ENCODE data around the gene SLC10A2. TPM values are rescaled to one million over a fixed set of nuclear protein-coding genes. Genes with fewer than 3 reads are reported as not detected.

Gene SLC10A2
- total and polyA plus RNA-seq, 2 of the 4 experiments (the other 2 are of a cell fraction): not detected

DNA sequence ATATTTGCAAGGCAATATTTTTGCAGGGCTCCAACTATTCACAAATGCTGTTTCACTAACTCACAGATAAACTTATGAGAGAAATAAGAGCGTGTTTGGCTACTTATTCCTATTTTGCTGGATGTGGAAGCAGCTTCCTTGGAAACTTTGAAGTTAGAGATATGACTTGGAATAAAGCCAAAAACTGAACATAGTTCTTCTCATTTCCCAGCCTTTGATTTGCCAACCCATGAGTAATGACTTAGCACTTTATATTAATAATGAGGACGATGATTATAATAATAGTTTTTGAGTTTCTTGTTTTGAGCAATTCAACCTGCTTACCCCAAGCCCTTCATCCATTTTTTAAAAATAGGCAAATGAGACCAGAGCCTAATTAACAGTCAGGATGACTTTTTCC lies 47.7 kb downstream of the SLC10A2 start:
- Histone ChIP-seq H3K23ac (ENCODE audit: low read depth, low read length) (no peak overlapping the region), H2AK5ac (ENCODE audit: low read depth, low read length) (no peak overlapping the region), H4K8ac (ENCODE audit: low read depth in 2 of 2, low read length in 2 of 2) (no peak overlapping the region), H4K91ac (ENCODE audit: insufficient read depth, low read depth, low read length) (no peak overlapping the region), H3K9me1 (ENCODE audit: insufficient read depth, low read length) (no peaks in the 10 kb centered on the region), H2AFZ (replicated peaks; ENCODE audit: low read length, poor library complexity) (no peak overlapping the region), H4K5ac (ENCODE audit: low read depth, low read length) (no peak overlapping the region), H2BK120ac (ENCODE audit: low read depth, low read length) (no peak overlapping the region), H3K27me3 (ENCODE audit: control insufficient read depth, insufficient read depth, low read length) (no peaks in the 10 kb centered on the region), H3K4ac (ENCODE audit: low read depth, low read length) (no peak overlapping the region), H3K9me3 (ENCODE audit: control insufficient read depth, insufficient read depth, low read length) (peaks cover 14% of the 10 kb centered on the region), H3K79me1 (ENCODE audit: low read depth in 1 of 2, low read length in 2 of 2) (no peaks in the 10 kb centered on the region), H3K14ac (replicated peaks; ENCODE audit: low read depth, low read length) (no peak overlapping the region), H2BK5ac (ENCODE audit: low read depth, low read length, poor library complexity, severe bottlenecking) (no peak overlapping the region), H3K9ac (ENCODE audit: low read depth, low read length) (no peak overlapping the region), H3K56ac (ENCODE audit: extremely low read depth, insufficient read depth, low read length) (no peak overlapping the region), H3K4me3 (ENCODE audit: insufficient read depth, low read depth, low read length) (no peak overlapping the region), H2BK20ac (ENCODE audit: low read depth, low read length) (no peak overlapping the region), H2AK9ac (replicated peaks; ENCODE audit: low read depth, low read length, poor library complexity) (no peak overlapping the region), H3K18ac (ENCODE audit: low read depth, low read length) (no peak overlapping the region), H3K27ac (ENCODE audit: insufficient read depth, low read length) (no peak overlapping the region), H3K36me3 (ENCODE audit: control insufficient read depth, insufficient read depth, low read length) (no peaks in the 10 kb centered on the region), H2BK15ac (ENCODE audit: low read depth, low read length) (no peak overlapping the region), H4K20me1 (ENCODE audit: insufficient read depth, low read length) (no peaks in the 10 kb centered on the region), H3K4me2 (ENCODE audit: low read depth, low read length) (no peak overlapping the region), H3K4me1 (ENCODE audit: control insufficient read depth, insufficient read depth, low read length) (no peaks in the 10 kb centered on the region)
- intact Hi-C loops (cut with micrococcal nuclease): no loop called here
- no peak for ATAC-seq (ENCODE audit: low read depth)
- dilution Hi-C loops (cut with HindIII; ENCODE audit: low sequenced_read_pairs, unreplicated experiment): no loop called here
- BruUV-seq (replicated peaks): no TSS peak
- DNase-seq: no peak
- WGBS, 2 experiments (ENCODE audit: extremely low coverage in 2 of 2, insufficient read length in 1 of 2): no CpG with 5 or more reads among the region's 2 CpGs
- ChIA-PET POLR2A (ENCODE audit: unreplicated experiment) (no interaction called here), CTCF (no interaction called here)
- TF ChIP-seq USF2 (IDR thresholded peaks at IDR 0.05; ENCODE audit: low read depth, low read length) (no peak), FOS (IDR thresholded peaks at IDR 0.05; ENCODE audit: low read depth, low read length) (no peak), MXI1 (IDR thresholded peaks at IDR 0.05; ENCODE audit: borderline replicate concordance, low read depth, low read length) (no peak), RCOR1 (IDR thresholded peaks at IDR 0.05; ENCODE audit: insufficient replicate concordance, low read length) (no peak), BHLHE40 (IDR thresholded peaks at IDR 0.05; ENCODE audit: low read depth, low read length) (no peak), MAFK (IDR thresholded peaks at IDR 0.05; ENCODE audit: low read depth, low read length) (no peak), RAD21 (IDR thresholded peaks at IDR 0.05; ENCODE audit: low read length) (no peak), POLR2A (IDR thresholded peaks at IDR 0.05; ENCODE audit: low read depth, low read length) (no peak), RFX5 (IDR thresholded peaks at IDR 0.05; ENCODE audit: low read depth, low read length) (no peak), MAZ (IDR thresholded peaks at IDR 0.05; ENCODE audit: borderline replicate concordance, low read depth, low read length) (no peak), NFE2L2 (IDR thresholded peaks at IDR 0.05; ENCODE audit: low read depth, low read length) (no peak), CEBPB (IDR thresholded peaks at IDR 0.05; ENCODE audit: low read depth, low read length) (no peak), CTCF (conservative IDR thresholded peaks at IDR 0.05; ENCODE audit: low read depth, low read length) (no peak), CHD1 (IDR thresholded peaks at IDR 0.05; ENCODE audit: low read depth, low read length) (no peak), SMC3 (IDR thresholded peaks at IDR 0.05; ENCODE audit: low read depth, low read length) (no peak)
- TF ChIP-seq, protein P1, sequence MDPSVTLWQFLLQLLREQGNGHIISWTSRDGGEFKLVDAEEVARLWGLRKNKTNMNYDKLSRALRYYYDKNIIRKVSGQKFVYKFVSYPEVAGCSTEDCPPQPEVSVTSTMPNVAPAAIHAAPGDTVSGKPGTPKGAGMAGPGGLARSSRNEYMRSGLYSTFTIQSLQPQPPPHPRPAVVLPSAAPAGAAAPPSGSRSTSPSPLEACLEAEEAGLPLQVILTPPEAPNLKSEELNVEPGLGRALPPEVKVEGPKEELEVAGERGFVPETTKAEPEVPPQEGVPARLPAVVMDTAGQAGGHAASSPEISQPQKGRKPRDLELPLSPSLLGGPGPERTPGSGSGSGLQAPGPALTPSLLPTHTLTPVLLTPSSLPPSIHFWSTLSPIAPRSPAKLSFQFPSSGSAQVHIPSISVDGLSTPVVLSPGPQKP (IDR thresholded peaks at IDR 0.05; ENCODE audit: borderline replicate concordance, low read depth, low read length): no peak
- in situ Hi-C loops (cut with MboI; ENCODE audit: low sequenced_read_pairs): no loop called here

Measured in IMR-90 (cell line).